Gastroesophageal sphincter (tissue), 3 donors: ENCODE measurements around the gene NCBP2.

Experiments
- POLR2A ChIP-seq, 2 donors: fragments of 450-650 bp; IDR thresholded peaks; one replicate each; pipeline ENCODE4 v1.6.1; 2017; ENCODE audit warnings: antibody characterized with exemption in 2 of 2, mild to moderate bottlenecking in 2 of 2, moderate library complexity in 1 of 2
- POLR2AphosphoS5 ChIP-seq: sonication (generic); formaldehyde crosslinking; IDR thresholded peaks from one replicate; pipeline ENCODE4 v1.6.1; 2017; ENCODE audit warnings: antibody characterized with exemption
- TF ChIP-seq, protein P1 (sequence below), 4 experiments: fragments of 200-600 bp in 2 of 4; fragments of 450-650 bp in 2 of 4; sonication (generic) in 1 of 4; IDR thresholded peaks; one replicate each; pipeline ENCODE4 v1.5.1; 2017 to 2019; ENCODE audit warnings: antibody characterized with exemption in 4 of 4, mild to moderate bottlenecking in 2 of 4, moderate library complexity in 2 of 4

DNA sequence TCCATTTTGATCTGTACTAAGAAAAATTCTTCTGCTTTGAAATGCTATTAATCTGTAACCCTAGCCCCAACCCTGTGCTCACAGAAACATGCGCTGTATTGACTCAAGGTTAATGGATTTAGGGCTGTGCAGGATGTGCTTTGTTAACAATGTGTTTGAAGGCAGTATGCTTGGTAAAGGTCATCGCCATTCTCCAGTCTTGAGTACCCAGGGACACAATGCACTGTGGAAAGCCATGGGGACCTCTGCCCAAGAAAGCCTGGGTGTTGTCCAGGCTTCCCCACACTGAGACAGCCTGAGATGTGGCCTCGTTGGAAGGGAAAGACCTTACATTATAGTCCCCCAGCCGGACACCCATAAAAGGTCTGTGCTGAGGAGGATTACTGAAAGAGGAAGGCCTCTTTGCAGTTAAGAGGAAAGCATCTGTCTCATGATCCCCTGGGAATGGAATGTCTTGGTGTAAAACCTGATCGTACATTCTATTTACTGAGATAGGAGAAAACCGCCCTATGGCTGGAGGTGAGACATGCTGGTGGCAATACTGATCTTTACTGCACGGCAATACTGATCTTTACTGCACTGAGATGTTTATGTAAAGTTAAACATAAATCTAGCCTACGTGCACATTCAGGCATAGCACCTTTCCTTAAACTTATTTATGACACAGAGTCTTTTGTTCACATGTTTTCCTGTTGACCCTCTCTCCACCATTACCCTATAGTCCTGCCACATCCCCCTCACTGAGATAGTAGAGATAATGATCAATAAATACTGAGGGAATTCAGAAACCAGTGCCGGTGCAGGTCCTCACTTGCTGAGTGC, 20.0 kb upstream of the NCBP2 start:
- TF ChIP-seq, protein P1, sequence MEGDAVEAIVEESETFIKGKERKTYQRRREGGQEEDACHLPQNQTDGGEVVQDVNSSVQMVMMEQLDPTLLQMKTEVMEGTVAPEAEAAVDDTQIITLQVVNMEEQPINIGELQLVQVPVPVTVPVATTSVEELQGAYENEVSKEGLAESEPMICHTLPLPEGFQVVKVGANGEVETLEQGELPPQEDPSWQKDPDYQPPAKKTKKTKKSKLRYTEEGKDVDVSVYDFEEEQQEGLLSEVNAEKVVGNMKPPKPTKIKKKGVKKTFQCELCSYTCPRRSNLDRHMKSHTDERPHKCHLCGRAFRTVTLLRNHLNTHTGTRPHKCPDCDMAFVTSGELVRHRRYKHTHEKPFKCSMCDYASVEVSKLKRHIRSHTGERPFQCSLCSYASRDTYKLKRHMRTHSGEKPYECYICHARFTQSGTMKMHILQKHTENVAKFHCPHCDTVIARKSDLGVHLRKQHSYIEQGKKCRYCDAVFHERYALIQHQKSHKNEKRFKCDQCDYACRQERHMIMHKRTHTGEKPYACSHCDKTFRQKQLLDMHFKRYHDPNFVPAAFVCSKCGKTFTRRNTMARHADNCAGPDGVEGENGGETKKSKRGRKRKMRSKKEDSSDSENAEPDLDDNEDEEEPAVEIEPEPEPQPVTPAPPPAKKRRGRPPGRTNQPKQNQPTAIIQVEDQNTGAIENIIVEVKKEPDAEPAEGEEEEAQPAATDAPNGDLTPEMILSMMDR (IDR thresholded peaks at IDR 0.05), result no peak
- TF ChIP-seq POLR2A (IDR thresholded peaks at IDR 0.05) (no peak), POLR2AphosphoS5 (no peak)
